Measurements from ENCODE around the gene MXD4. TPM values are rescaled to one million over a fixed set of nuclear protein-coding genes. Genes with fewer than 3 reads are reported as not detected.
"Not testable (repeated sequence)": the region's sequence is repeated elsewhere in the genome, so short reads cannot be mapped to it uniquely, and the experiment has no call there.

The MXD4 gene
- total and polyA plus RNA-seq, 11 donors, result 27.5 to 76.6 (median 35.7) TPM

GRCh38 chr4:2276581-2277325 lies 14.8 kb upstream of the MXD4 start:
- intact Hi-C loops (cut with DNase I), result no loop called here
- Histone ChIP-seq H3K27me3 (no peaks in the 10 kb centered on the region), H3K4me1 (no peaks in the 10 kb centered on the region), H3K9me3 (no peaks in the 10 kb centered on the region), H3K27ac (no peak overlapping the region), H3K4me3 (no peak overlapping the region), H3K36me3 (no peaks in the 10 kb centered on the region)
- ATAC-seq (no peak), DNase-seq (peak in 3 of 5 donors; percentile 7 to 23 (median 9))
- WGBS, 4 donors, result 94 to 95% (median 95%) methylated on average over 30 of the region's 30 CpGs
- TF ChIP-seq CTCF (IDR thresholded peaks at IDR 0.05), result no peak
- TF ChIP-seq POLR2A (IDR thresholded peaks at IDR 0.05), result no peak

GRCh38 chr4:2275546-2276251 lies 13.8 kb upstream of the MXD4 start:
- Histone ChIP-seq H3K27me3 (no peaks in the 10 kb centered on the region), H3K36me3 (no peaks in the 10 kb centered on the region), H3K27ac (no peak overlapping the region), H3K4me1 (no peaks in the 10 kb centered on the region), H3K9me3 (no peaks in the 10 kb centered on the region), H3K4me3 (no peak overlapping the region)
- TF ChIP-seq CTCF (IDR thresholded peaks at IDR 0.05), result no peak
- TF ChIP-seq POLR2A (IDR thresholded peaks at IDR 0.05), result no peak
- DNase-seq (peak in 3 of 5 donors; percentile 4 to 49 (median 23)), ATAC-seq (no peak)
- intact Hi-C loops (cut with DNase I), result no loop called here
- WGBS, 4 donors, result 93 to 95% (median 93%) methylated on average over 41 to 44 of the region's 44 CpGs

- DNase-seq, result peak in 2 of 5 donors; percentile 16 to 17
- H3K4me1 ChIP-seq; intact Hi-C loops (cut with DNase I); ATAC-seq; H3K4me3 ChIP-seq; H3K27me3 ChIP-seq; H3K36me3 ChIP-seq; H3K9me3 ChIP-seq; H3K27ac ChIP-seq: not testable (repeated sequence)
- WGBS, 4 donors, result 92 to 95% (median 93%) methylated on average over 7 to 10 of the region's 10 CpGs
Measured at GRCh38 chr4:2275044-2275397, 13.1 kb upstream of the MXD4 start.

- DNase-seq, result peak in 2 of 5 donors; percentile 14 to 51
- TF ChIP-seq POLR2A (IDR thresholded peaks at IDR 0.05) (no peak), CTCF (IDR thresholded peaks at IDR 0.05) (no peak)
- no peaks in the 10 kb centered on the region for H3K36me3 ChIP-seq
- no peak overlapping the region for H3K4me3 ChIP-seq
- intact Hi-C loops (cut with DNase I), result no loop called here
- no peaks in the 10 kb centered on the region for H3K9me3 ChIP-seq
- no peak for ATAC-seq
- peaks cover 0 to 6% (median 3%) of the 10 kb centered on the region in 12 donors for H3K4me1 ChIP-seq
- no peaks in the 10 kb centered on the region for H3K27me3 ChIP-seq
- 88 to 93% (median 91%) methylated on average over 21 of the region's 21 CpGs for WGBS, 4 donors
- no peak overlapping the region for H3K27ac ChIP-seq
Measured at GRCh38 chr4:2274320-2275043, 12.6 kb upstream of the MXD4 start.

All from heart left ventricle (tissue), 16 donors.